Keratinocyte (primary cell): ENCODE results near the gene TBX18. TPM values are rescaled to one million over a fixed set of nuclear protein-coding genes. Genes with fewer than 3 reads are reported as not detected.

ENCODE experiments used
- DNase-seq: peaks from one replicate; pipeline ENCODE4 v3.0.0-alpha.2; 2011; ENCODE audit warnings: low read depth, missing footprints, low spot score
- FAIRE-seq: peaks from 2 replicates; lab custom pipeline; 2011; peaks lifted over from hg19 to GRCh38; lab: Jason Lieb, UNC
- H2AFZ ChIP-seq: 2 replicates; pipeline ENCODE4 v1.6.0; 2012; ENCODE audit warnings: low read length, control low read depth, inconsistent platforms; ENCODE audit not compliant: control insufficient read depth
- H3K27ac ChIP-seq: 2 replicates; pipeline ENCODE4 v1.5.1; 2011; ENCODE audit warnings: low read length; ENCODE audit not compliant: control insufficient read depth, insufficient read depth
- H3K27me3 ChIP-seq: 3 replicates; pipeline ENCODE4 v1.6.0; 2011; ENCODE audit warnings: low read length; ENCODE audit not compliant: control insufficient read depth, insufficient read depth; ENCODE audit errors: extremely low read depth
- H3K36me3 ChIP-seq, 2 experiments: 2 replicates in 1 of 2; 3 replicates in 1 of 2; pipeline ENCODE4 v1.5.1; 2011; ENCODE audit warnings: low read length in 2 of 2, mild to moderate bottlenecking in 1 of 2; ENCODE audit not compliant: control insufficient read depth in 2 of 2, insufficient read depth in 2 of 2; ENCODE audit errors: extremely low read depth in 1 of 2
- H3K4me1 ChIP-seq: 3 replicates; pipeline ENCODE4 v1.5.1; 2011; ENCODE audit warnings: low read length; ENCODE audit not compliant: control insufficient read depth, insufficient read depth; ENCODE audit errors: extremely low read depth
- H3K4me2 ChIP-seq: 3 replicates; pipeline ENCODE4 v1.6.0; 2011; ENCODE audit warnings: low read depth, low read length; ENCODE audit not compliant: control insufficient read depth, insufficient read depth; ENCODE audit errors: extremely low read depth
- H3K4me3 ChIP-seq, 3 experiments: fragments of 200-600 bp in 1 of 3; sonication (generic) in 1 of 3; 2 replicates in 2 of 3; 3 replicates in 1 of 3; pipeline ENCODE4 v1.5.1; 2011 to 2016; ENCODE audit warnings: low read length in 3 of 3, mild to moderate bottlenecking in 3 of 3, control low read depth in 2 of 3, inconsistent platforms in 1 of 3, low read depth in 1 of 3, mixed read lengths in 1 of 3, mixed run types in 1 of 3, moderate library complexity in 1 of 3; ENCODE audit not compliant: control insufficient read depth in 2 of 3, insufficient read depth in 2 of 3; ENCODE audit errors: extremely low read depth in 1 of 3
- H3K79me2 ChIP-seq: 2 replicates; pipeline ENCODE4 v1.6.0; 2012; ENCODE audit warnings: low read length; ENCODE audit not compliant: control insufficient read depth, insufficient read depth
- H3K9ac ChIP-seq: 3 replicates; pipeline ENCODE4 v1.6.0; 2011; ENCODE audit warnings: low read length; ENCODE audit not compliant: control insufficient read depth, insufficient read depth; ENCODE audit errors: extremely low read depth
- H3K9me1 ChIP-seq: 3 replicates; pipeline ENCODE4 v1.6.0; 2011; ENCODE audit warnings: low read length; ENCODE audit not compliant: control insufficient read depth, insufficient read depth; ENCODE audit errors: extremely low read depth
- H3K9me3 ChIP-seq: 2 replicates; pipeline ENCODE4 v1.5.1; 2012; ENCODE audit warnings: low read depth, low read length; ENCODE audit not compliant: control insufficient read depth
- H4K20me1 ChIP-seq: 3 replicates; pipeline ENCODE4 v1.6.0; 2011; ENCODE audit warnings: low read length; ENCODE audit not compliant: control insufficient read depth, insufficient read depth; ENCODE audit errors: extremely low read depth
- CTCF ChIP-seq, 3 experiments: IDR thresholded peaks in 1 of 3; conservative IDR thresholded peaks in 1 of 3; optimal IDR thresholded peaks in 1 of 3; 2 replicates in 2 of 3; 3 replicates in 1 of 3; pipeline versions ENCODE3 to v1.5.1; 2011; ENCODE audit warnings: low read length in 3 of 3, mild to moderate bottlenecking in 3 of 3, moderate library complexity in 2 of 3, control low read depth in 1 of 3, inconsistent platforms in 1 of 3; ENCODE audit not compliant: insufficient read depth in 2 of 3; ENCODE audit errors: extremely low read depth in 1 of 3
- EZH2 ChIP-seq: IDR thresholded peaks from one replicate; pipeline ENCODE4 v1.6.1; 2012; ENCODE audit warnings: inconsistent platforms, mild to moderate bottlenecking, low read length, moderate library complexity
- dilution Hi-C: fragments of 300-500 bp; cut with MboI; formaldehyde crosslinking; loops from one replicate; pipeline ENCODE4 v1.7.0; 2020; ENCODE audit warnings: low sequenced_read_pairs; ENCODE audit not compliant: extremely low pct_ligation_motif_present
- polyA plus RNA-seq, 5 experiments: library from polyadenylated mRNA; depleted of rRNA in 3 of 5; stranded (reverse) in 3 of 5; stranded (forward) in 1 of 5; unstranded in 1 of 5; fragments of >200 nt; gene quantifications; 1 replicate in 1 of 5; 2 replicates in 3 of 5; 3 replicates in 1 of 5; pipeline versions ENCODE4 v1.2.1 to v1.2.3, GENCODE V29; 2011 to 2012; ENCODE audit warnings: missing spikeins in 2 of 5, low read depth in 1 of 5, low replicate concordance in 1 of 5

The TBX18 gene
- polyA plus RNA-seq, 1 donor (not counting 4 experiments of a cell fraction or from before 2014, with no cell fraction given), result 0.03 TPM

GRCh38 chr6:84749181-84749580, 15.2 kb downstream of the TBX18 start:
- H3K79me2 ChIP-seq, result no peaks in the 10 kb centered on the region
- H3K27ac ChIP-seq, result no peak overlapping the region
- H3K4me2 ChIP-seq, result no peak overlapping the region
- dilution Hi-C loops, result no loop called here
- H3K4me1 ChIP-seq, result no peaks in the 10 kb centered on the region
- DNase-seq, result no peak
- no peaks in the 10 kb centered on the region for H3K9me1 ChIP-seq
- H2AFZ ChIP-seq, result no peak overlapping the region
- FAIRE-seq, result no peak
- no peak overlapping the region for H3K9ac ChIP-seq
- H3K9me3 ChIP-seq, result no peaks in the 10 kb centered on the region
- H4K20me1 ChIP-seq, result no peaks in the 10 kb centered on the region
- no peak overlapping the region for H3K4me3 ChIP-seq
- no peaks in the 10 kb centered on the region for H3K36me3 ChIP-seq
- H3K27me3 ChIP-seq, result peaks cover 3% of the 10 kb centered on the region
- no peak for TF ChIP-seq EZH2
- TF ChIP-seq CTCF (optimal IDR thresholded peaks at IDR 0.05 in 1 of 3, IDR thresholded peaks at IDR 0.05 in 1 of 3, conservative IDR thresholded peaks at IDR 0.05 in 1 of 3; ENCODE audit: extremely low read depth in 1 of 3, insufficient read depth in 2 of 3, low read length in 3 of 3), result no peak

GRCh38 chr6:84748376-84748775, 16.0 kb downstream of the TBX18 start:
- Histone ChIP-seq H3K79me2 (no peaks in the 10 kb centered on the region), H3K27ac (no peak overlapping the region), H3K36me3 (no peaks in the 10 kb centered on the region), H3K9ac (no peak overlapping the region), H3K4me2 (no peak overlapping the region), H2AFZ (no peak overlapping the region), H3K27me3 (peaks cover 3% of the 10 kb centered on the region), H3K4me1 (no peaks in the 10 kb centered on the region), H4K20me1 (no peaks in the 10 kb centered on the region), H3K9me1 (no peaks in the 10 kb centered on the region), H3K9me3 (no peaks in the 10 kb centered on the region), H3K4me3 (no peak overlapping the region)
- DNase-seq (no peak), FAIRE-seq (no peak)
- TF ChIP-seq CTCF (optimal IDR thresholded peaks at IDR 0.05 in 1 of 3, IDR thresholded peaks at IDR 0.05 in 1 of 3, conservative IDR thresholded peaks at IDR 0.05 in 1 of 3; ENCODE audit: extremely low read depth in 1 of 3, insufficient read depth in 2 of 3, low read length in 3 of 3), result no peak
- TF ChIP-seq EZH2, result no peak
- dilution Hi-C loops, result no loop called here
